WTC11 (cell line): ENCODE measurements around the gene RPL18.

ENCODE experiments used
- CREB1 ChIP-seq: sonication (generic); formaldehyde crosslinking; IDR thresholded peaks from 2 replicates; pipeline ENCODE4 v1.8.0; 2023; ENCODE audit warnings: mild to moderate bottlenecking, missing genetic modification reagents
- E2F1 ChIP-seq: sonication (generic); formaldehyde crosslinking; IDR thresholded peaks from 2 replicates; pipeline ENCODE4 v1.8.0; 2022; ENCODE audit warnings: mild to moderate bottlenecking, missing genetic modification reagents
- MAX ChIP-seq: sonication (generic); formaldehyde crosslinking; IDR thresholded peaks from 2 replicates; pipeline ENCODE4 v1.8.0; 2022; ENCODE audit warnings: mild to moderate bottlenecking, missing genetic modification reagents
- NR2C2 ChIP-seq: sonication (generic); formaldehyde crosslinking; IDR thresholded peaks from 2 replicates; pipeline ENCODE4 v1.8.0; 2022; ENCODE audit warnings: mild to moderate bottlenecking, missing genetic modification reagents
- NR3C1 ChIP-seq: sonication (generic); formaldehyde crosslinking; conservative IDR thresholded peaks from 2 replicates; pipeline ENCODE4 v1.8.1; 2023; ENCODE audit warnings: low read depth, mild to moderate bottlenecking, missing genetic modification reagents
- SOX15 ChIP-seq: fragments of 250-450 bp; sonication (Bioruptor Pico); IDR thresholded peaks from 2 replicates; pipeline ENCODE4 v1.9.0; 2021; ENCODE audit warnings: mild to moderate bottlenecking
- ZNF121 ChIP-seq: sonication (generic); formaldehyde crosslinking; IDR thresholded peaks from 2 replicates; pipeline ENCODE4 v1.8.0; 2023; ENCODE audit warnings: missing genetic modification reagents
- ZNF396 ChIP-seq: fragments of 250-450 bp; sonication (Bioruptor Pico); IDR thresholded peaks from 2 replicates; pipeline ENCODE4 v1.8.0; 2021; ENCODE audit warnings: mild to moderate bottlenecking, moderate library complexity, borderline replicate concordance
- TF ChIP-seq, protein P1 (sequence below): fragments of 200-600 bp; IDR thresholded peaks from 2 replicates; pipeline ENCODE4 v1.8.0; 2022; ENCODE audit warnings: antibody characterized with exemption
- TF ChIP-seq, protein P2 (sequence below): sonication (generic); formaldehyde crosslinking; IDR thresholded peaks from 2 replicates; pipeline ENCODE4 v1.8.1; 2023; ENCODE audit warnings: mild to moderate bottlenecking, missing genetic modification reagents, borderline replicate concordance

GRCh38 chr19:48596679-48597465 is 22.1 kb downstream of the RPL18 start:
- no peak for TF ChIP-seq ZNF121 (CRISPR knock-in tag)
- TF ChIP-seq, protein P1, sequence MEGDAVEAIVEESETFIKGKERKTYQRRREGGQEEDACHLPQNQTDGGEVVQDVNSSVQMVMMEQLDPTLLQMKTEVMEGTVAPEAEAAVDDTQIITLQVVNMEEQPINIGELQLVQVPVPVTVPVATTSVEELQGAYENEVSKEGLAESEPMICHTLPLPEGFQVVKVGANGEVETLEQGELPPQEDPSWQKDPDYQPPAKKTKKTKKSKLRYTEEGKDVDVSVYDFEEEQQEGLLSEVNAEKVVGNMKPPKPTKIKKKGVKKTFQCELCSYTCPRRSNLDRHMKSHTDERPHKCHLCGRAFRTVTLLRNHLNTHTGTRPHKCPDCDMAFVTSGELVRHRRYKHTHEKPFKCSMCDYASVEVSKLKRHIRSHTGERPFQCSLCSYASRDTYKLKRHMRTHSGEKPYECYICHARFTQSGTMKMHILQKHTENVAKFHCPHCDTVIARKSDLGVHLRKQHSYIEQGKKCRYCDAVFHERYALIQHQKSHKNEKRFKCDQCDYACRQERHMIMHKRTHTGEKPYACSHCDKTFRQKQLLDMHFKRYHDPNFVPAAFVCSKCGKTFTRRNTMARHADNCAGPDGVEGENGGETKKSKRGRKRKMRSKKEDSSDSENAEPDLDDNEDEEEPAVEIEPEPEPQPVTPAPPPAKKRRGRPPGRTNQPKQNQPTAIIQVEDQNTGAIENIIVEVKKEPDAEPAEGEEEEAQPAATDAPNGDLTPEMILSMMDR, result no peak
- no peak for TF ChIP-seq CREB1 (CRISPR knock-in tag)
- no peak for TF ChIP-seq ZNF396
- TF ChIP-seq E2F1 (CRISPR knock-in tag), result no peak
- no peak for TF ChIP-seq NR2C2 (CRISPR knock-in tag)
- TF ChIP-seq SOX15, result no peak
- TF ChIP-seq, protein P2, sequence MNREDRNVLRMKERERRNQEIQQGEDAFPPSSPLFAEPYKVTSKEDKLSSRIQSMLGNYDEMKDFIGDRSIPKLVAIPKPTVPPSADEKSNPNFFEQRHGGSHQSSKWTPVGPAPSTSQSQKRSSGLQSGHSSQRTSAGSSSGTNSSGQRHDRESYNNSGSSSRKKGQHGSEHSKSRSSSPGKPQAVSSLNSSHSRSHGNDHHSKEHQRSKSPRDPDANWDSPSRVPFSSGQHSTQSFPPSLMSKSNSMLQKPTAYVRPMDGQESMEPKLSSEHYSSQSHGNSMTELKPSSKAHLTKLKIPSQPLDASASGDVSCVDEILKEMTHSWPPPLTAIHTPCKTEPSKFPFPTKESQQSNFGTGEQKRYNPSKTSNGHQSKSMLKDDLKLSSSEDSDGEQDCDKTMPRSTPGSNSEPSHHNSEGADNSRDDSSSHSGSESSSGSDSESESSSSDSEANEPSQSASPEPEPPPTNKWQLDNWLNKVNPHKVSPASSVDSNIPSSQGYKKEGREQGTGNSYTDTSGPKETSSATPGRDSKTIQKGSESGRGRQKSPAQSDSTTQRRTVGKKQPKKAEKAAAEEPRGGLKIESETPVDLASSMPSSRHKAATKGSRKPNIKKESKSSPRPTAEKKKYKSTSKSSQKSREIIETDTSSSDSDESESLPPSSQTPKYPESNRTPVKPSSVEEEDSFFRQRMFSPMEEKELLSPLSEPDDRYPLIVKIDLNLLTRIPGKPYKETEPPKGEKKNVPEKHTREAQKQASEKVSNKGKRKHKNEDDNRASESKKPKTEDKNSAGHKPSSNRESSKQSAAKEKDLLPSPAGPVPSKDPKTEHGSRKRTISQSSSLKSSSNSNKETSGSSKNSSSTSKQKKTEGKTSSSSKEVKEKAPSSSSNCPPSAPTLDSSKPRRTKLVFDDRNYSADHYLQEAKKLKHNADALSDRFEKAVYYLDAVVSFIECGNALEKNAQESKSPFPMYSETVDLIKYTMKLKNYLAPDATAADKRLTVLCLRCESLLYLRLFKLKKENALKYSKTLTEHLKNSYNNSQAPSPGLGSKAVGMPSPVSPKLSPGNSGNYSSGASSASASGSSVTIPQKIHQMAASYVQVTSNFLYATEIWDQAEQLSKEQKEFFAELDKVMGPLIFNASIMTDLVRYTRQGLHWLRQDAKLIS (CRISPR knock-in tag), result no peak
- TF ChIP-seq NR3C1 (CRISPR knock-in tag), result no peak
- TF ChIP-seq MAX (CRISPR knock-in tag), result no peak
